HFF-Myc (cell line): ENCODE measurements around the gene SEMA3C.

Experiments used
- DNase-seq: peaks from one replicate; pipeline ENCODE4 v3.0.0-alpha.2; 2011; ENCODE audit warnings: low read depth; ENCODE audit errors: extremely low read depth
- H3K4me3 ChIP-seq: replicated peaks from 2 replicates; pipeline ENCODE4 v1.5.1; 2011; ENCODE audit warnings: low read depth, mild to moderate bottlenecking, control low read depth, low read length
- CTCF ChIP-seq: IDR thresholded peaks from 2 replicates; pipeline ENCODE4 v1.5.1; 2012; ENCODE audit warnings: mild to moderate bottlenecking, low read depth, low read length, control low read depth; ENCODE audit errors: missing control alignments

Gene SEMA3C

GRCh38 chr7:80858141-80858903 is 60.5 kb downstream of the SEMA3C start:
- no peak for TF ChIP-seq CTCF
- no peak overlapping the region for H3K4me3 ChIP-seq
- DNase-seq: no peak

- no peak for DNase-seq
- no peak overlapping the region for H3K4me3 ChIP-seq
- TF ChIP-seq CTCF: no peak
Observed at GRCh38 chr7:80856769-80857168, 62.1 kb downstream of the SEMA3C start.

- TF ChIP-seq CTCF: no peak
- DNase-seq: no peak
- no peak overlapping the region for H3K4me3 ChIP-seq
Observed at GRCh38 chr7:80851896-80852476, 66.9 kb downstream of the SEMA3C start.

GRCh38 chr7:80848841-80849240 is 70.0 kb downstream of the SEMA3C start:
- H3K4me3 ChIP-seq: no peak overlapping the region
- no peak for TF ChIP-seq CTCF
- no peak for DNase-seq

GRCh38 chr7:80847895-80848294 is 71.0 kb downstream of the SEMA3C start:
- no peak for TF ChIP-seq CTCF
- no peak for DNase-seq
- no peak overlapping the region for H3K4me3 ChIP-seq

GRCh38 chr7:80847027-80847426 is 71.8 kb downstream of the SEMA3C start:
- H3K4me3 ChIP-seq: no peak overlapping the region
- no peak for TF ChIP-seq CTCF
- DNase-seq: no peak
